ENCODE measurements around the gene PRKCB.

PRKCB gene

GRCh38 chr16:23987443-23987842 is 151.7 kb downstream of the PRKCB start:
- Histone ChIP-seq H3K79me2 (ENCODE audit: control insufficient read depth, low read length) (no peaks in the 10 kb centered on the region), H3K4me2 (ENCODE audit: low read length) (no peak overlapping the region), H3K9me3 (ENCODE audit: control insufficient read depth, insufficient read depth, low read length) (no peaks in the 10 kb centered on the region), H3K4me1 (ENCODE audit: control insufficient read depth, low read length) (peaks cover 7% of the 10 kb centered on the region), H3K36me3 (ENCODE audit: control insufficient read depth, low read length) (no peaks in the 10 kb centered on the region), H3F3A (ENCODE audit: control insufficient read depth, insufficient read depth) (no peaks in the 10 kb centered on the region), H3K4me3 (ENCODE audit: low read length) (no peak overlapping the region), H3K27ac (ENCODE audit: low read depth, low read length) (no peak overlapping the region), H3K9me2 (replicated peaks; ENCODE audit: control insufficient read depth, low read length) (no peaks in the 10 kb centered on the region), H4K20me1 (ENCODE audit: control insufficient read depth, insufficient read depth, low read depth, low read length) (no peaks in the 10 kb centered on the region), H3K27me3 (ENCODE audit: control insufficient read depth, low read length) (0 out of 2 replicates have a peak, but pooled peaks cover 2% of the 10 kb centered on the region)
- TF ChIP-seq CTCF (IDR thresholded peaks at IDR 0.05; ENCODE audit: low read depth, low read length, poor library complexity, severe bottlenecking) (no peak), EZH2phosphoT487 (IDR thresholded peaks at IDR 0.05; ENCODE audit: borderline replicate concordance, low read length) (no peak)

GRCh38 chr16:23990507-23990906 is 154.7 kb downstream of the PRKCB start:
- no peak overlapping the region for H3K4me2 ChIP-seq (ENCODE audit: low read length)
- H3K9me3 ChIP-seq (ENCODE audit: control insufficient read depth, insufficient read depth, low read length), result no peaks in the 10 kb centered on the region
- H3K4me1 ChIP-seq (ENCODE audit: control insufficient read depth, low read length), result peaks cover 7% of the 10 kb centered on the region
- H3K4me3 ChIP-seq (ENCODE audit: low read length), result no peak overlapping the region
- H3F3A ChIP-seq (ENCODE audit: control insufficient read depth, insufficient read depth), result no peaks in the 10 kb centered on the region
- H3K27me3 ChIP-seq (ENCODE audit: control insufficient read depth, low read length), result no peaks in the 10 kb centered on the region
- no peak overlapping the region for H3K27ac ChIP-seq (ENCODE audit: low read depth, low read length)
- TF ChIP-seq EZH2phosphoT487 (IDR thresholded peaks at IDR 0.05; ENCODE audit: borderline replicate concordance, low read length), result no peak
- H3K79me2 ChIP-seq (ENCODE audit: control insufficient read depth, low read length), result no peaks in the 10 kb centered on the region
- H3K9me2 ChIP-seq (replicated peaks; ENCODE audit: control insufficient read depth, low read length), result no peaks in the 10 kb centered on the region
- H4K20me1 ChIP-seq (ENCODE audit: control insufficient read depth, insufficient read depth, low read depth, low read length), result no peaks in the 10 kb centered on the region
- no peaks in the 10 kb centered on the region for H3K36me3 ChIP-seq (ENCODE audit: control insufficient read depth, low read length)

GRCh38 chr16:23991066-23991465 is 155.3 kb downstream of the PRKCB start:
- H3K9me2 ChIP-seq (replicated peaks; ENCODE audit: control insufficient read depth, low read length), result no peaks in the 10 kb centered on the region
- H4K20me1 ChIP-seq (ENCODE audit: control insufficient read depth, insufficient read depth, low read depth, low read length), result no peaks in the 10 kb centered on the region
- no peak overlapping the region for H3K4me3 ChIP-seq (ENCODE audit: low read length)
- no peaks in the 10 kb centered on the region for H3K9me3 ChIP-seq (ENCODE audit: control insufficient read depth, insufficient read depth, low read length)
- H3K4me1 ChIP-seq (ENCODE audit: control insufficient read depth, low read length), result peaks cover 7% of the 10 kb centered on the region
- TF ChIP-seq EZH2phosphoT487 (IDR thresholded peaks at IDR 0.05; ENCODE audit: borderline replicate concordance, low read length), result no peak
- no peaks in the 10 kb centered on the region for H3K79me2 ChIP-seq (ENCODE audit: control insufficient read depth, low read length)
- no peaks in the 10 kb centered on the region for H3K36me3 ChIP-seq (ENCODE audit: control insufficient read depth, low read length)
- no peaks in the 10 kb centered on the region for H3F3A ChIP-seq (ENCODE audit: control insufficient read depth, insufficient read depth)
- H3K4me2 ChIP-seq (ENCODE audit: low read length), result no peak overlapping the region
- no peak overlapping the region for H3K27ac ChIP-seq (ENCODE audit: low read depth, low read length)
- H3K27me3 ChIP-seq (ENCODE audit: control insufficient read depth, low read length), result no peaks in the 10 kb centered on the region

GRCh38 chr16:23994615-23995014 is 158.8 kb downstream of the PRKCB start:
- no peak overlapping the region for H3K4me3 ChIP-seq (ENCODE audit: low read length)
- H3K9me3 ChIP-seq (ENCODE audit: control insufficient read depth, insufficient read depth, low read length), result no peaks in the 10 kb centered on the region
- no peaks in the 10 kb centered on the region for H3F3A ChIP-seq (ENCODE audit: control insufficient read depth, insufficient read depth)
- no peaks in the 10 kb centered on the region for H4K20me1 ChIP-seq (ENCODE audit: control insufficient read depth, insufficient read depth, low read depth, low read length)
- H3K36me3 ChIP-seq (ENCODE audit: control insufficient read depth, low read length), result no peaks in the 10 kb centered on the region
- H3K4me1 ChIP-seq (ENCODE audit: control insufficient read depth, low read length), result no peaks in the 10 kb centered on the region
- no peak overlapping the region for H3K27ac ChIP-seq (ENCODE audit: low read depth, low read length)
- no peak overlapping the region for H3K4me2 ChIP-seq (ENCODE audit: low read length)
- TF ChIP-seq CTCF (IDR thresholded peaks at IDR 0.05; ENCODE audit: low read depth, low read length, poor library complexity, severe bottlenecking) (no peak), EZH2phosphoT487 (IDR thresholded peaks at IDR 0.05; ENCODE audit: borderline replicate concordance, low read length) (no peak)
- no peaks in the 10 kb centered on the region for H3K79me2 ChIP-seq (ENCODE audit: control insufficient read depth, low read length)
- H3K9me2 ChIP-seq (replicated peaks; ENCODE audit: control insufficient read depth, low read length), result no peaks in the 10 kb centered on the region
- H3K27me3 ChIP-seq (ENCODE audit: control insufficient read depth, low read length), result no peaks in the 10 kb centered on the region
